MM.1S (cell line): ENCODE data around the gene EIF4A3.

Experiments used
- EZH2 ChIP-seq: fragments of 300-600 bp; sonication (generic); optimal IDR thresholded peaks from 2 replicates; pipeline ENCODE3; 2017; ENCODE audit warnings: low read depth, mild to moderate bottlenecking, antibody characterized with exemption, low read length, mixed read lengths
- TF ChIP-seq, protein P1 (sequence below): fragments of 300-600 bp; sonication (generic); IDR thresholded peaks from 2 replicates; pipeline ENCODE4 v1.5.1; 2016; ENCODE audit warnings: antibody characterized with exemption, low read length, mixed read lengths

DNA sequence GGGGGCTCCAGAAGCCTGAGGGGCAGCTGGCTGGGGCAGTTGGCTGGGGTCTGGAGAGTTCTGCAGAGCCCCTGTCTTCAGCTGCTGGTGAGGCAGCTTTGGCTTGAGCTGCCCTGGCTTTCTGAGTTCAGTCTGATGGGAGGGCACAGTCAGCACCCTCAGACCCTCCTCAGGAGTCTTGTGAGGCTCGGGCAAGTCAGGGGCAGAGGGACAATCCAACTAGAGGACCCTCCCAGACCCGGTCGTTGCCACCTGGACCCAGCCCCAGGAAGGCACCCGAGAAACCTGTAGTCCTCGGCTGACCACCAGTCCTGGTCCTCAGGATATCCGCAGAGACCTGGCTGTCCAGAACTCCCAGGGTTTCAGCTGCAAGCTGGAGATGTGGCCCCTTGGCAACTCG lies 24.8 kb upstream of the EIF4A3 start:
- TF ChIP-seq, protein P1, sequence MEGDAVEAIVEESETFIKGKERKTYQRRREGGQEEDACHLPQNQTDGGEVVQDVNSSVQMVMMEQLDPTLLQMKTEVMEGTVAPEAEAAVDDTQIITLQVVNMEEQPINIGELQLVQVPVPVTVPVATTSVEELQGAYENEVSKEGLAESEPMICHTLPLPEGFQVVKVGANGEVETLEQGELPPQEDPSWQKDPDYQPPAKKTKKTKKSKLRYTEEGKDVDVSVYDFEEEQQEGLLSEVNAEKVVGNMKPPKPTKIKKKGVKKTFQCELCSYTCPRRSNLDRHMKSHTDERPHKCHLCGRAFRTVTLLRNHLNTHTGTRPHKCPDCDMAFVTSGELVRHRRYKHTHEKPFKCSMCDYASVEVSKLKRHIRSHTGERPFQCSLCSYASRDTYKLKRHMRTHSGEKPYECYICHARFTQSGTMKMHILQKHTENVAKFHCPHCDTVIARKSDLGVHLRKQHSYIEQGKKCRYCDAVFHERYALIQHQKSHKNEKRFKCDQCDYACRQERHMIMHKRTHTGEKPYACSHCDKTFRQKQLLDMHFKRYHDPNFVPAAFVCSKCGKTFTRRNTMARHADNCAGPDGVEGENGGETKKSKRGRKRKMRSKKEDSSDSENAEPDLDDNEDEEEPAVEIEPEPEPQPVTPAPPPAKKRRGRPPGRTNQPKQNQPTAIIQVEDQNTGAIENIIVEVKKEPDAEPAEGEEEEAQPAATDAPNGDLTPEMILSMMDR, result no peak
- no peak for TF ChIP-seq EZH2
